GM23338 (cell line): ENCODE data around the gene EEF1A1.
"Not testable (repeated sequence)": the region's sequence is repeated elsewhere in the genome, so short reads cannot be mapped to it uniquely, and the experiment has no call there.

Experiments
- EZH2 ChIP-seq: fragments of 200-600 bp; sonication (generic); IDR thresholded peaks from one replicate; pipeline ENCODE4 v1.8.0; 2017; ENCODE audit warnings: antibody characterized with exemption, mild to moderate bottlenecking, low read depth; ENCODE audit not compliant: unreplicated experiment
- EZH2phosphoT487 ChIP-seq: fragments of 200-600 bp; sonication (generic); IDR thresholded peaks from one replicate; pipeline ENCODE4 v1.8.1; 2018; ENCODE audit warnings: antibody characterized with exemption; ENCODE audit not compliant: unreplicated experiment
- POLR2AphosphoS5 ChIP-seq: IDR thresholded peaks from 2 replicates; pipeline ENCODE4 v1.6.1; 2016; ENCODE audit warnings: antibody characterized with exemption, low read depth
- REST ChIP-seq: IDR thresholded peaks from one replicate; pipeline ENCODE4 v1.6.1; 2018; ENCODE audit warnings: antibody characterized with exemption; ENCODE audit not compliant: unreplicated experiment
- TF ChIP-seq, protein P1 (sequence below), 2 experiments: fragments of 200-600 bp in 1 of 2; sonication (generic) in 1 of 2; conservative IDR thresholded peaks; 2 replicates each; pipeline versions ENCODE4 v1.5.1 to v1.6.1; 2016 to 2017; ENCODE audit warnings: antibody characterized with exemption in 2 of 2, low read depth in 2 of 2, mild to moderate bottlenecking in 2 of 2, moderate library complexity in 1 of 2

- TF ChIP-seq, protein P1, sequence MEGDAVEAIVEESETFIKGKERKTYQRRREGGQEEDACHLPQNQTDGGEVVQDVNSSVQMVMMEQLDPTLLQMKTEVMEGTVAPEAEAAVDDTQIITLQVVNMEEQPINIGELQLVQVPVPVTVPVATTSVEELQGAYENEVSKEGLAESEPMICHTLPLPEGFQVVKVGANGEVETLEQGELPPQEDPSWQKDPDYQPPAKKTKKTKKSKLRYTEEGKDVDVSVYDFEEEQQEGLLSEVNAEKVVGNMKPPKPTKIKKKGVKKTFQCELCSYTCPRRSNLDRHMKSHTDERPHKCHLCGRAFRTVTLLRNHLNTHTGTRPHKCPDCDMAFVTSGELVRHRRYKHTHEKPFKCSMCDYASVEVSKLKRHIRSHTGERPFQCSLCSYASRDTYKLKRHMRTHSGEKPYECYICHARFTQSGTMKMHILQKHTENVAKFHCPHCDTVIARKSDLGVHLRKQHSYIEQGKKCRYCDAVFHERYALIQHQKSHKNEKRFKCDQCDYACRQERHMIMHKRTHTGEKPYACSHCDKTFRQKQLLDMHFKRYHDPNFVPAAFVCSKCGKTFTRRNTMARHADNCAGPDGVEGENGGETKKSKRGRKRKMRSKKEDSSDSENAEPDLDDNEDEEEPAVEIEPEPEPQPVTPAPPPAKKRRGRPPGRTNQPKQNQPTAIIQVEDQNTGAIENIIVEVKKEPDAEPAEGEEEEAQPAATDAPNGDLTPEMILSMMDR (conservative IDR thresholded peaks at IDR 0.05; ENCODE audit: low read depth in 2 of 2): not testable (repeated sequence)
- not testable (repeated sequence) for TF ChIP-seq POLR2AphosphoS5, EZH2, REST, EZH2phosphoT487
Observed at GRCh38 chr6:73542481-73542880, 21.6 kb upstream of the EEF1A1 start.
